T-helper 17 cell (primary cell): ENCODE results near the gene HEXIM2. TPM values are rescaled to one million over a fixed set of nuclear protein-coding genes. Genes with fewer than 3 reads are reported as not detected.
A peak's percentile ranks its signal among the peaks of the same experiment; 100 is the strongest.

Source experiments
- ATAC-seq: fragments of 150-1000 bp; cut with Tn5 transposase; 2 replicates; pipeline ENCODE4 v1.10.0; 2021; ENCODE audit warnings: mild to moderate bottlenecking, moderate library complexity
- DNase-seq, 3 donors: peaks; one replicate each; pipeline versions ENCODE4 v3.0.0 to v3.0.0-alpha.2; 2020 to 2021
- H3K9me3 ChIP-seq: one replicate; pipeline ENCODE4 v1.7.0; 2013; ENCODE audit warnings: low read length, mild to moderate bottlenecking; ENCODE audit not compliant: control insufficient read depth, poor library complexity, severe bottlenecking
- H3K27ac Mint-ChIP-seq: one replicate; pipeline ENCODE4 v1.8.0; 2022; ENCODE audit warnings: mild to moderate bottlenecking, moderate library complexity, mixed read lengths
- H3K27me3 Mint-ChIP-seq: one replicate; pipeline ENCODE4 v1.8.0; 2022; ENCODE audit warnings: mixed read lengths
- H3K36me3 Mint-ChIP-seq: one replicate; pipeline ENCODE4 v1.8.0; 2022; ENCODE audit warnings: low read depth, mixed read lengths
- H3K4me1 Mint-ChIP-seq: one replicate; pipeline ENCODE4 v1.8.0; 2022; ENCODE audit warnings: mild to moderate bottlenecking, mixed read lengths
- H3K4me3 Mint-ChIP-seq: one replicate; pipeline ENCODE4 v1.8.0; 2022; ENCODE audit warnings: mild to moderate bottlenecking, moderate library complexity, mixed read lengths
- total RNA-seq, 4 donors: library from RNA in 2 of 4; stranded (reverse) in 2 of 4; gene quantifications; one replicate each; pipeline ENCODE4 v1.2.3 and lab custom pipeline; 2022 to 2026

HEXIM2 gene
- total RNA-seq, 2 donors from 2014 or later, result 1.5 to 12.3 TPM

DNA sequence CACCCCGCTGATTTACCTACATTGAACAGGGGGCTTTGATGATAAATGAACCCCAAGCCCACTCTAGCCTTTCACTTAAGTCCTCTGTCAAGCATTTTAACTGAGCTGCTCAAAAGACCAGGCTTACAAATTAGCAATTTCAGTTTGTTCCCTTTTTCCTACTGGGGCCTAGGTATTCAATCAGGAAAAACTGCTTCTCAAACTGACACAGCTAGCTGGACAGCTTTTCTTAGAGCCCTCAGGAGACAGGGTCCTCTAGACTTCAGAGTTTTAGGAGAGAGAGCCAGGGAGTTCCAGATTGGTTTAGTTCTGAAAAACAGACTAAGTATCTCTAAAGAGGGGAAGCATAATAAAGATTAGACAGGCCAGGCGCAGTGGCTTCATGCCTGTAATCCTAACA is 6.2 kb upstream of the HEXIM2 start:
- ATAC-seq, result no peak

DNA sequence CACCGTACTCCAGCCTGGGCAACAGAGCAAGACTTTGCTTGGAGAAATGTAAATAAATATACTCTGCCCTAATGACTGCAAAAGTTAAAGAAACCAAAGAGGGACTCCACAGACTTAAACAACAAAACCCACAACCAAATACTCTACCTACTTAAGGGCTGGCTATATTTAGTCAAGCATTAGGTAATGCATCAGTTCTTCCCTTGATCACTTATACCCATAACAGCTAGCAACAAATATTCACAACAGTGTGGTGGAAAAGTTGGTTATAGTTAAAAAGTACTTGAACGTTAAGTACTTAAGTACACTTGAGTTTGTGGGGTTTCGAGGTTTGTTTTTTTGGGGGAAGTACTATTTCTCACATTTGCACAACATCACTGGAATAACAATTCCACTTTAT is 5.4 kb upstream of the HEXIM2 start:
- Mint-ChIP-seq H3K36me3 (peaks cover under 1% of the 10 kb centered on the region), H3K27ac (peak overlapping the region; percentile 53), H3K4me3 (no peak overlapping the region), H3K4me1 (peaks cover 23% of the 10 kb centered on the region), H3K27me3 (no peaks in the 10 kb centered on the region)
- H3K9me3 ChIP-seq, result no peaks in the 10 kb centered on the region
- ATAC-seq, result no peak
- DNase-seq, result no peak

More for the DNA sequence above, 6.2 kb upstream of the HEXIM2 start:
- no peaks in the 10 kb centered on the region for H3K27me3 Mint-ChIP-seq
- DNase-seq, result no peak
- H3K27ac Mint-ChIP-seq, result no peak overlapping the region
- peaks cover 28% of the 10 kb centered on the region for H3K4me1 Mint-ChIP-seq
- H3K36me3 Mint-ChIP-seq, result no peaks in the 10 kb centered on the region
- no peak overlapping the region for H3K4me3 Mint-ChIP-seq
- H3K9me3 ChIP-seq, result no peaks in the 10 kb centered on the region

DNA sequence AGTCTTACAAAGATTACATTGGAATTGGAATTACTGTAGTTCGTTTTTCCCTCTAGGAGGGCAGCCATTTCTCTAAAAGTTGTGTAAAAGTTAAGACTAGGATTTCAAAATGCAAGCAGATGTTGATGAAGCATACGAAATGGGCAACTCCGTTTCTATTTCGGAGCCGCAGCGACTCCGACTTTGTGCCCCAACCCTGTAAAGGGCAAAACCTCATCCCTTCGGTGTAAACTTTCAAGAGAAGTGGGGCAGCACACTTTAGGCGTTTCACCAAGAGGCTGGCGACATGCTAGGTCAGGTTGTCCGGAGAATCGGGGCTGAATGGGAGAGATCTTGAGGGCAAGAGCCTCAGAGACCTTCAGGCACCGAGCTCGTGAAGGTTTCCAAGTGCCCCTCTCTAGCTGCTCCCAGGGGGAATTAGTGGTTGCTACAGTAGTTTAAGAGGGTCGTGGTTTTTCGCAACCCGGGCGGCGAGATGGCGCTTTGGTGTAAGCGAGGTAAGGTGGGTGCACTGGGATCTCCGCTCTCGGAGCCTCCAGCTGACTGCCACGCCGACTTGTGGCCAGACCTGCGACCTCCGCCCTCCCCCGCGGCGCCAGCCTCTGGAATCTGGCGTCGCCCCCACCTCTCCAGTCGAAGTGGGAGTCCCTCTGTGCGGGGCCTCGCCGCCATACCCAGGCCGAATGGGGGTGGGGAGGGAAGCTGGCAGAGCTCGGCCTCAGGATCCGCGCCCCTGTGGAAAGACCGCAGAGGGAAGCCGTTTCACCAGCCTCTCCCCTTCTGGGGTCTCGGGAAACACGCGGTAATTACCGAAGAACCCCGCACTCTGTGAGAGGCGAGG is 1.0 kb upstream of the HEXIM2 start:
- peak; percentile 32 for ATAC-seq
- Mint-ChIP-seq H3K4me3 (peak overlapping the region; percentile 96), H3K27ac (peak overlapping the region; percentile 94), H3K4me1 (peaks cover 31% of the 10 kb centered on the region), H3K27me3 (no peaks in the 10 kb centered on the region), H3K36me3 (peaks cover 6% of the 10 kb centered on the region)
- DNase-seq, result peak; percentile 43 to 56 (median 48)
- no peaks in the 10 kb centered on the region for H3K9me3 ChIP-seq

DNA sequence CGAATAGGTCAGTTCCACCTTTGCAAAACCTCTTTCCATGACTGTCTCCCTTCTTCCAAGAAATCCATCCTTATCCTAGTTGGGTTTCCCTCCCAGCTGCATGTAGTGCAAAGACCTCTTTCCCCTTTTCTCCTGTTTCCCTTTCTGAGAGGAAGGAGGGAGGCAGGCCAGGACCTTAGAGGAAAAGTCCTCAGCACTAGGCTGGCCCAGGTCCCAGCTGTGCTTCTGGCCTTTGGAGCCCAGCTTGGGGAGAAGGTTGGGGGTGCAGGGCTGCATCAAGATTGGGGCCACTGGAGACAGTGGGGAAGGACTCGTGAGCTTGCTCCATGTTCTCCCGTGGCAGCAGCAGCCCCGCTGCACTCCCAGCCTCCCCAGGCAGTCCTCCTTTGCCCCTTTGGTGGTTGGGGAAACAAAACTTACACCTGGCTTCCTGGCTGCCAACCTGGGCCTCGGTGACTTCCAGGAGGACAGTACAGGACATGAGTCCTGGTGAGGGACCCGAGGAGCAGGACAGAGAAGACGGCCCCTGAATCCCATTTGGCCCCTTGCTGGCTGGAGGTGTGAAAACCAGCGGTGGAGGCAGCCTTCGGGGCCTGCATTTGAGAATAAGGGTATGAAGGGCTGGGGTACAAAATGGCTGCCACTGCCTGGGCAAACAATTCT is 481 bp downstream of the HEXIM2 start:
- H3K9me3 ChIP-seq, result no peaks in the 10 kb centered on the region
- Mint-ChIP-seq H3K27me3 (no peaks in the 10 kb centered on the region), H3K36me3 (peaks cover 6% of the 10 kb centered on the region), H3K4me3 (peak overlapping the region; percentile 96), H3K27ac (peak overlapping the region; percentile 94), H3K4me1 (peaks cover 28% of the 10 kb centered on the region)
- ATAC-seq (no peak), DNase-seq (no peak)

DNA sequence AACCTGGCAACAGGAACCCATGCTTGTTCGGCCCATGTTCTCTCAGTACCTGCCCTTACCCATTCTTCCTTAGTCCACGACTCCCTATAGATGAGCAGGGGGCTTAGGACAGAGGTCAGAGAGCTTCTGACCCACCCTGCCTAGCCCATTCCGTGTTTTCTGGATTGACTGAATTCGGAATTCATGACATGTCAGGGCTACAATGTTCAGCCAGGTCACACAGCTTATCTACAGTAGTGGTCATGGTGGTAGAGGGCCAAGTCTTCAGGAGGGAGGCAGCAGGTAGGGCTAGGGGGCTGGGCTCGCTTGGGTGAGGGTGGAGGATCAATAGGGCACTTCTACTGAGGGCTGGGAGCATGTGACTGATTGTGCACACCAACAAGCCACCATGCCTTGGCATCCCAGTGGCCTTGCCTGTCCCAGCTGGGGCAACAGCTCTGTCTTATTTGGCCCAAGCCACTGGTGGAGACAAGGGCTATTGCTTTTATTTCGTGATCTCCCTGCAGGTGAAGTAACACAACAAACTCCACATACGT is 3.1 kb downstream of the HEXIM2 start:
- H3K9me3 ChIP-seq, result no peaks in the 10 kb centered on the region
- DNase-seq (no peak), ATAC-seq (no peak)
- Mint-ChIP-seq H3K4me1 (peaks cover 15% of the 10 kb centered on the region), H3K36me3 (peaks cover 6% of the 10 kb centered on the region), H3K4me3 (no peak overlapping the region), H3K27ac (no peak overlapping the region), H3K27me3 (no peaks in the 10 kb centered on the region)

DNA sequence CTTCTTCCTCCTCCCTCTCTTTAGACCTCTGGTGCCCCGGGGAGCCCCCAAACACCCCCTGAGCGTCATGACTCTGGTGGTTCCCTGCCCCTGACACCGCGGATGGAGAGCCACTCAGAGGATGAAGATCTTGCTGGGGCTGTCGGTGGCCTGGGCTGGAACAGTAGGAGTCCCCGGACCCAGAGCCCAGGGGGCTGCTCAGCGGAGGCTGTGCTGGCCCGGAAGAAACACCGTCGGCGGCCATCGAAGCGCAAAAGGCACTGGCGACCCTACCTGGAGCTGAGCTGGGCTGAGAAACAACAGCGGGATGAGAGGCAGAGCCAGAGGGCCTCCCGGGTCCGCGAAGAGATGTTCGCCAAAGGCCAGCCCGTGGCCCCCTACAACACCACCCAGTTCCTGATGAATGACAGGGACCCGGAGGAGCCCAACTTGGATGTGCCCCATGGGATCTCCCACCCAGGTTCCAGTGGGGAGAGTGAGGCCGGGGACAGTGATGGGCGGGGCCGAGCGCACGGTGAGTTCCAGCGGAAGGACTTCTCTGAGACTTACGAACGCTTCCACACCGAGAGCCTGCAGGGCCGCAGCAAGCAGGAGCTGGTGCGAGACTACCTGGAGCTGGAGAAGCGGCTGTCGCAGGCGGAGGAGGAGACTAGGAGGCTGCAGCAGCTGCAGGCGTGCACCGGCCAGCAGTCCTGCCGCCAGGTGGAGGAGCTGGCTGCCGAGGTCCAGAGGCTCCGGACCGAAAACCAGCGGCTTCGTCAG is 7.5 kb downstream of the HEXIM2 start:
- DNase-seq, result no peak
- no peak overlapping the region for H3K27ac Mint-ChIP-seq
- H3K4me1 Mint-ChIP-seq, result peaks cover 13% of the 10 kb centered on the region
- H3K9me3 ChIP-seq, result no peaks in the 10 kb centered on the region
- ATAC-seq, result no peak
- no peaks in the 10 kb centered on the region for H3K27me3 Mint-ChIP-seq
- H3K36me3 Mint-ChIP-seq, result peaks cover 2% of the 10 kb centered on the region
- no peak overlapping the region for H3K4me3 Mint-ChIP-seq

DNA sequence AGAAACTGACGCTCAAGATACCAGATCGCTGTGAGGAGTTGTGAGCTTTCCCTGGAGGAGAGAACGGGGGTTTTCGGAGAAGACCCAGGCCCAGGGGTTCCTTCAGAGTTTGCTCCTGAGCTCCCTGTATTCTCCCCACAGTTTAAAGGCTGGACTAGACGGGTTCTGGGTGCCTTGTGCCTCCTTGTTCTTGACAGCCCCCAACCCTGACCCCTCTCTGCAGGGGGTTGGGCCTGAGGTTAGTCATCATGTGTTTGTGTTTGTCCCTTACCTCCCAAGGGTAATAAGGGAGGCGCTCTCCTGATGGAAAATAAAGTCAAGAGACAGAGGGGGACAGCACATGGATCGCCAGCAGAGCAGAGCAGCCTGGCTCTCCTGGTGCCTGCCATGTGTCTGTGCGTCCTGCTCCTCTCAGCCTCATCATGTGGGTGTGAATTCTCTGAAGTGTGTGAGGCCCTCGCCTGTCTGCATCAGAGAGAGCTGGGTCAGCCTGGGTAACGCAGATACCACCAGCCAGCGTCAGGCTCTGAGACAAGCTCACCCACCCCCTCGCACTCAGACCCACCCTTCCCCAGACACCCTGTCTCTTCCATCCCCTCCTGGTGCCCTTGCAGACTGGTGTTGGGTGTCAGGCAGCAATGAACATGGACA is 8.7 kb downstream of the HEXIM2 start:
- peaks cover 9% of the 10 kb centered on the region for H3K4me1 Mint-ChIP-seq
- no peaks in the 10 kb centered on the region for H3K9me3 ChIP-seq

DNA sequence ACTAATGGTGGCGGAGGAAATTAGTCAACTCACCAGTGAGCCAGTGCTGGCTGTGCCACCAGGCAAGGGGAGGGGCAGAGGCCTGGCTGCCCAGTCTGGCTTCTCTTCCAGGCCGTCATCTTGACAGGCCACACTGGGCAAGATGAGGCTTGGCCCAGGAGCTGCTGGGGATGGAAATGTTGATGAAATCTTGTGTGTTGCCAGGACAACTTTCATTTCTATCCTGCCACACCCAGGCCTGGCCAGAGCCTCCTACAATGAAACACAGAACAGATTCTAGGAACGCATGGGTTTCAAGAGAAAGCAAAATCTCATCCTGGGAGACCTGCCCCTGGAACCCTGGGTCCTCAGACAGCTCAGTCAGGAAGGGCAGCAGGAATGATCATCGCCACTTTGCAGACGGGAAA is 9.3 kb downstream of the HEXIM2 start:
- Mint-ChIP-seq H3K4me3 (peak overlapping the region; percentile 53), H3K27ac (peak overlapping the region; percentile 6), H3K27me3 (no peaks in the 10 kb centered on the region), H3K36me3 (no peaks in the 10 kb centered on the region), H3K4me1 (peaks cover 9% of the 10 kb centered on the region)
- ATAC-seq (no peak), DNase-seq (no peak)
- no peaks in the 10 kb centered on the region for H3K9me3 ChIP-seq

More for the DNA sequence above, 8.7 kb downstream of the HEXIM2 start:
- Mint-ChIP-seq H3K4me3 (no peak overlapping the region), H3K27ac (no peak overlapping the region), H3K36me3 (no peaks in the 10 kb centered on the region), H3K27me3 (no peaks in the 10 kb centered on the region)
- ATAC-seq, result no peak
- DNase-seq, result no peak

DNA sequence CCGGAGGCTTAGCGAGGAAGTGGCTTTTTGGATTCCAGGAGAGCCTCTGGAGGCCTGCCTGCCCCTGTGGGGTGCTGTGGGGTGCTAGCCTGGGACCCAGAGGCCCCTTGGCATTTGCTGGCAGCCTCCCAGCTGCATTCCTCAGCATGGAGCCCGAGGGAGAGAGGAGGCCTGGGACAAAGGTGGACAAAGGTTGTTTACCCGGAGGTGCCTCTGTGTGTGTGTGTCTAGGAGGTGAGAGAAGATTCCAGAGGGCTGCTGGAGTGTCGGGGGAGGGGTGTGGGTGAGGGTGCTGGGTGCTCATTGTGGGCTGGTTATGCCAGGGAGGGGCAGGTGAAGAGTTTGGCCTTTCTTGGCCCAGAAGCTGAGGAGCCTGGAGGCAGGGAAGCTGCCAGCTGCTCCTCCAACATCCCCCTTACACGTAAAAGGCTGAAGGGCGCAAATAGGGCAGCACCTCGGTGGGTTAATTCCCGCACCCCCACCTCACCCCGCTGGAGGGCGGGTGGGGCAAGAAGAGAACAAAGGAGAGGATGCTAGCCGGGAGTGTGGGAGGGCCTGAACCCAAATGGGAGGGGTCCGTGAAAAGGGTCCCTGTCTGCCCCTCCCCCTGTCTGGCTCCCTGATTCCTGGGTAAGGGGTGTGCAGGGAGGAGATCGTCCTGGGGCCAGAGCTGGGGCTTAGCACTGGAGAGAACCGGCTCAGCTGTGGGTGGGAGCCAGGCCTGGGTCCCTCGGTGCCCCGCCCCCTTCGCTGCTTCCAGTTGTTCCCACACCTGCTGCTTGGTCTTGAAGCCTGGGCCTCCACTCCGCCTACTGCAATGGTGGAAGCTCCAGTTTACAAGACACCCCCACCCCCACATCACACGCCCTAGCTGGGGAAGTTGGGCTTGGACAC is 9.9 kb downstream of the HEXIM2 start:
- ATAC-seq (no peak), DNase-seq (no peak)
- H3K4me1 Mint-ChIP-seq, result peaks cover 9% of the 10 kb centered on the region
- H3K4me3 Mint-ChIP-seq, result peak overlapping the region; percentile 53
- H3K27ac Mint-ChIP-seq, result peak overlapping the region; percentile 6
- H3K9me3 ChIP-seq, result no peaks in the 10 kb centered on the region
- H3K36me3 Mint-ChIP-seq, result no peaks in the 10 kb centered on the region
- no peaks in the 10 kb centered on the region for H3K27me3 Mint-ChIP-seq

DNA sequence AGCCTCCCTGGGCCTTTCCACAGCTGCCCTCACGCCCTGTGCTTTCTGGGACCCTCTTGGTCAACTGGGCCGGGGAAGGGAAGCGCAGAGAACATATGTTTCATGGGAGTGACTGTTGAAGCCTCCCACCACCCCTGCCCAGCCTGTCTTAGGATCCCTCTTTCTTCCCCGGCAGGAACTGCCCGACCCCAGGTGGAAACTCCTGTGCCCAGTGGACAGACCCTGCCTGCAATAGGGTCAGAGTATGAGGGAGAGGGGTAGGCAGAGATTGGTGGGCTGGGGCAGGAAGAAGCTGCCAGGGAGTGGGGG is 10.5 kb downstream of the HEXIM2 start:
- H3K36me3 Mint-ChIP-seq, result no peaks in the 10 kb centered on the region
- no peaks in the 10 kb centered on the region for H3K9me3 ChIP-seq
- no peak overlapping the region for H3K4me3 Mint-ChIP-seq
- H3K4me1 Mint-ChIP-seq, result peaks cover 9% of the 10 kb centered on the region
- no peak for DNase-seq
- ATAC-seq, result no peak
- no peak overlapping the region for H3K27ac Mint-ChIP-seq
- H3K27me3 Mint-ChIP-seq, result no peaks in the 10 kb centered on the region

DNA sequence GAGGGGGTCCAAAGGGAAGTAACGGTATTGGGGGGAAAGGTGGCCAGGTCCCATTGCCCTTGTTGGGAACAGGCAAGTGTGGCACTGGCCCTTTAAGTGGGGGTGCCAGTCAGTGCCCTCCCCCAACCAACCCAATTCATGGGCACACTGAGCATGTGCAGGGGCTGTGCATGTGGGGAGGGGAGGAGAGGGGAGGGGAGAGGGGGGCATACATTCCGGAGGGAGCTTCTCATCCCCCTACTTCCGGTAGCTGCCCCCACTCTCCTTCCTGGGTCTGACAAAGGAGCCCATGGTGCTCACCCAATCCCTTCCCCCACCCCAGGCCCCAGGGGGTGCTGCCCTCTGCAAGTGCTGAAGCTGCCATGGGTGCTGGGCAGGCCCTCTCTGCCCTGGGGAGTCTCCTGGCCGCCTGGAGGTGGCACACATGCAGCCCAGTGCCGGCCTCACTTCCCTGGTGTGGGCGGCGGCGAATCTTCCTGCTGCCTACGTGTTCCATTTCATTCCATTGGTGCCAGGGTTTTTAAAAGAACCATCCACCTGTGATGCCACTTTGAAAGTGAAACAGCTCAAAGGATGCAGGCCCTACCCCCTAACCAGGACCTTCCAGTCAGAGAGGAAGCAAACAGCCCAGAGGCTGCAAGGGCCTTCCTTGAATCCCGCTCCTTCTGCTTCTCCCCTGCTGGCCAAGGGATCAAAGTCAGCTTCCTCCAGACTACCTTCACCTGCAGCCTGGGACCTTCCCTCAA is 11.0 kb downstream of the HEXIM2 start:
- H3K27me3 Mint-ChIP-seq, result no peaks in the 10 kb centered on the region
- peak overlapping the region; percentile 68 for H3K27ac Mint-ChIP-seq
- H3K4me3 Mint-ChIP-seq, result peak overlapping the region; percentile 55
- H3K9me3 ChIP-seq, result no peaks in the 10 kb centered on the region
- ATAC-seq (peak; percentile 81), DNase-seq (peak in 1 of 3 donors; percentile 19)
- no peaks in the 10 kb centered on the region for H3K36me3 Mint-ChIP-seq
- H3K4me1 Mint-ChIP-seq, result peaks cover 9% of the 10 kb centered on the region

DNA sequence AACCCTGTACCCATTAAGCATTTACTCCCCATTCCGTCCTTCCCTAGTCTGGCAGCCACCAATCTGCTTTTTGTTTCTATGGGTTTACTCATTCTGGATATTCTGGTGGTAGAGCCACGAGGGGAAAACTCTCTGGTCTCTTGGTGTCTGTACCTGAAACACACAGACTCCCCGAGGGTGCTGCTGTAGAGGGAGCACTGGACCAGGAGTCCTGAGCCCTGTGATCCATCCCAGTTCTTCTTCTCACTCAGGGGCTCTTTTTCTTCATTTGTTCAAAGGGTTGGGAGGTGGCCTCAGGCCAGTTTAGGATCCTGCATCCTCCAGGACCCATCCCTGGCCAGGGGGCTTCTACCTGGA is 14.1 kb downstream of the HEXIM2 start:
- Mint-ChIP-seq H3K4me1 (peaks cover 9% of the 10 kb centered on the region), H3K27me3 (no peaks in the 10 kb centered on the region), H3K4me3 (no peak overlapping the region), H3K36me3 (no peaks in the 10 kb centered on the region), H3K27ac (peak overlapping the region; percentile 21)
- H3K9me3 ChIP-seq, result no peaks in the 10 kb centered on the region
- DNase-seq, result no peak
- ATAC-seq, result no peak
